ENCODE measurements around the gene METRN. TPM values are rescaled to one million over a fixed set of nuclear protein-coding genes. Genes with fewer than 3 reads are reported as not detected.
"Not testable (repeated sequence)": the region's sequence is repeated elsewhere in the genome, so short reads cannot be mapped to it uniquely, and the experiment has no call there.

The METRN gene
- total and polyA plus RNA-seq, 8 donors = 9.3 to 57.3 (median 15.4) TPM

- no peak for TF ChIP-seq CTCF (IDR thresholded peaks at IDR 0.05)
- no peak for ATAC-seq
- intact Hi-C loops (cut with DNase I) = no loop called here
These were observed 27.2 kb downstream of the METRN start for GRCh38 chr16:741986-742629.

DNA sequence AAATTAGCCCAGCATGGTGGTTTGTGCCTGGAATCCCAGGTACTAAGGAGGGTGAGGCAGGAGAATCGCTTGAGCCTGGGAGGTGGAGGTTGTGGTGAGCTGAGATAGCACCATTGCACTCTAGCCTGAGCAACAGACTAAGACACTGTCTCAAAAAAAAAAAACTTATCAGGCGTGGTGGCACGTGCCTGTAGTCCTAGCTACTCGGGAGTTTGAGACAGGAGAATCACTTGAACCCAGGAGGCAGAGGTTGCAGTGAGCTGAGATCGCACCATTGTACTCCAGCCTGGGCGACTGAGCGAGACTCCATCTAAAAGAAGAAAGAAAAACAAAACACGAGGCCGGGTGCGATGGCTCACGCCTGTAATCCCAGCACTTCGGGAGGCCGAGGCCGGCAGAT, 28.0 kb downstream of the METRN start:
- H3K4me3 ChIP-seq; ATAC-seq; H3K36me3 ChIP-seq; H3K27ac ChIP-seq; H3K9me3 ChIP-seq; DNase-seq; intact Hi-C loops (cut with DNase I): not testable (repeated sequence)
- peaks cover 11 to 18% of the 10 kb centered on the region in 2 donors for H3K4me1 ChIP-seq
- H3K27me3 ChIP-seq = peaks cover 0 to 18% of the 10 kb centered on the region in 2 donors

More at GRCh38 chr16:741986-742629, 27.2 kb downstream of the METRN start:
- H3K36me3 ChIP-seq = peaks cover 0 to 10% of the 10 kb centered on the region in 2 donors
- no peak overlapping the region for H3K4me3 ChIP-seq
- H3K27me3 ChIP-seq = peaks cover 0 to 18% of the 10 kb centered on the region in 2 donors
- peaks cover 11 to 18% of the 10 kb centered on the region in 2 donors for H3K4me1 ChIP-seq
- no peak overlapping the region for H3K27ac ChIP-seq
- no peaks in the 10 kb centered on the region for H3K9me3 ChIP-seq
- DNase-seq = peak in 1 of 4 donors; percentile 60

DNA sequence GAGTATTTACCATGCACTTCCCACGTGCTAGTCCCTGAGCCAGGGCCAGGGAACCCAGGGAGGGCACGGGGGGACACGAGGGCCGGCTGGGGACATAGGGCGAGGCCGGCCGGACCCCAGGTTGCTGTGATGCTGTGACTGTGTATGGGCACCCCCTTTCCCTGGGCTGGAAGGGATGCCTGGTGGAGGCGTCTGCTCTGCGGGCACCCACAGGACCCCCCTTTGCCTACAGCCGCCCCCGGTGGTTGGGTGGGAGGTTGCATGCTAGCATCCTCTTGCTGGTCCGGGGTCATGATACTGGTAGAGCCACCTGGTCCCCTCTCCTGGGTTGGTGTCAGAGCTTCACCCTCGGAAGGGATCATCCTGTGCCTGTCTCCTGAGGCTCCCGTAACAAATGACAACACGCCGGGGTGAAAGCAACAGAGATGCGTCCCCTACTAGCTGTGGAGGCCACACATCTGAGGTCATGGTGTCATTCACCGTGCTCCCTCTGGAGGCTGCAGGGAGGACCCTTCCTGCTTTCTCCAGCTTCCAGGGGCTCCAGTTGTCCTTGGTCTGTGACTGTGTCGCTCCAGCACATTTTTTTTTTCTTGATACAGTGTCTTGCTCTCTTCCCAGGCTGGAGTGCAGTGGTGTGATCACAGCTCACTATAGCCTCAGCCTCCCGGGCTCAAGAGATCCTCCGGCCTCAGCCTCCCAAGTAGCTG, 29.0 kb downstream of the METRN start:
- intact Hi-C loops (cut with DNase I) = no loop called here
- peaks cover 11 to 18% of the 10 kb centered on the region in 2 donors for H3K4me1 ChIP-seq
- ATAC-seq = no peak
- H3K36me3 ChIP-seq = no peaks in the 10 kb centered on the region
- H3K27ac ChIP-seq = no peak overlapping the region
- H3K9me3 ChIP-seq = no peaks in the 10 kb centered on the region
- DNase-seq = peak in 1 of 4 donors; percentile 73
- no peak for TF ChIP-seq CTCF (IDR thresholded peaks at IDR 0.05)
- H3K4me3 ChIP-seq = no peak overlapping the region
- H3K27me3 ChIP-seq = peaks cover 0 to 18% of the 10 kb centered on the region in 2 donors

DNA sequence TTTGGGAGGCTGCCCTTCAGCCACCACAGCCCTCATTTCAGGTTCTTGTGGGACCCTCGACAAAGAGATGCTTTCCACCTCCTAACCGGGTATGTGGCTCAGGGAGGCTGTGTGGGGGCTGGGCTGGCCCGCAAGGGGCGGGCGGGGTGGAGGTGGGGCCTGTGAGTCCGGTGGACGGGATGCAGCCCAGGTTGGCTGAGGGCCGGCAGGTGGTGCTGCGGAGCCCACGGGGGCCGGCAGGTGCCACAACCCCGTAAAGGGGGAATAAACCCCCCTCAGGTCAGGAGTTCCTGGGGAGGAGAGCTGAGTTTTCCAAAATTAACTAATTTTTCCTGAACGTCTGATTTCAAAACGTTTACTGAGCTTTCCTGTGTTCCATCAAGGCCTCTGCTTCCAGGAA, 30.8 kb downstream of the METRN start:
- H3K4me3 ChIP-seq = no peak overlapping the region
- H3K9me3 ChIP-seq = no peaks in the 10 kb centered on the region
- TF ChIP-seq CTCF (IDR thresholded peaks at IDR 0.05) = peak in 1 of 2 donors; percentile 24
- DNase-seq = peak in 1 of 4 donors; percentile 81
- peaks cover 0 to 18% of the 10 kb centered on the region in 2 donors for H3K27me3 ChIP-seq
- H3K4me1 ChIP-seq = peaks cover 4 to 5% of the 10 kb centered on the region in 2 donors
- H3K27ac ChIP-seq = no peak overlapping the region
- no peaks in the 10 kb centered on the region for H3K36me3 ChIP-seq
- peak; percentile 56 for ATAC-seq
- intact Hi-C loops (cut with DNase I) = no loop called here

DNA sequence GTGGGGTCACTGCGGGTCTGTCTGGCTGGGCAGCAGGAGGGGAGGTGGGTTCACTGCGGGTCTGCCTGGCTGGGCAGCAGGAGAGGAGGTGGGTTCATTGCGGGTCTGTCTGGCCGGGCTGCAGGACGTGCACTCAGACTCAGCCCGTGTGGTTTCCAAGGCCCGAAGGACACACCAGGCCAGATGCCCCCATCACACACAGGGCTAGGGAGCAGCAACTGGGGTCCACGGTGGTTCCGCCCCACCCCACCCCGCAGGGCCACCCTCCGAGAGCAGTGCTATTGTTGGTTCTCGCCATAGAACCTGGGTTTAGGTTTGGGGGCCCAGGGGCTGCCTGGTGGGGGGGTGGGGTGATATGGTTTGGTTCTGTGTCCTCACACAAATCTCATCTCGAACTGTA, 31.7 kb downstream of the METRN start:
- Histone ChIP-seq H3K9me3 (no peaks in the 10 kb centered on the region), H3K4me1 (no peaks in the 10 kb centered on the region), H3K27ac (no peak overlapping the region), H3K4me3 (no peak overlapping the region), H3K27me3 (peaks cover 0 to 18% of the 10 kb centered on the region in 2 donors), H3K36me3 (no peaks in the 10 kb centered on the region)
- ATAC-seq (no peak), DNase-seq (peak in 1 of 4 donors; percentile 67)
- TF ChIP-seq CTCF (IDR thresholded peaks at IDR 0.05) = no peak
- intact Hi-C loops (cut with DNase I) = no loop called here

Data from left lung (tissue), 10 donors.